ENCODE results near the gene WDR75.

GRCh38 chr2:189465478-189465877, 24.2 kb downstream of the WDR75 start:
- no peak for TF ChIP-seq ARNTL (CRISPR knock-in tag; IDR thresholded peaks at IDR 0.05; ENCODE audit: borderline replicate concordance, low read depth)
- no peak for TF ChIP-seq PATZ1 (CRISPR knock-in tag; IDR thresholded peaks at IDR 0.05; ENCODE audit: borderline replicate concordance)
- no peak for TF ChIP-seq TSHZ2 (CRISPR knock-in tag; IDR thresholded peaks at IDR 0.05)
- TF ChIP-seq RARB (CRISPR knock-in tag; IDR thresholded peaks at IDR 0.05) = no peak
- no peak for TF ChIP-seq CSRNP3 (CRISPR knock-in tag; IDR thresholded peaks at IDR 0.05)
- no peak for TF ChIP-seq TCF4 (CRISPR knock-in tag; IDR thresholded peaks at IDR 0.05; ENCODE audit: borderline replicate concordance)
- TF ChIP-seq POU6F1 (CRISPR knock-in tag; IDR thresholded peaks at IDR 0.05; ENCODE audit: borderline replicate concordance, low read depth) = no peak
- no peak for TF ChIP-seq PPARA (CRISPR knock-in tag; IDR thresholded peaks at IDR 0.05; ENCODE audit: borderline replicate concordance)
- TF ChIP-seq TOX (CRISPR knock-in tag; IDR thresholded peaks at IDR 0.05; ENCODE audit: borderline replicate concordance) = no peak
- no peak for TF ChIP-seq ZFP3 (CRISPR knock-in tag; IDR thresholded peaks at IDR 0.05)
- no peak for TF ChIP-seq ZNF565 (CRISPR knock-in tag; conservative IDR thresholded peaks at IDR 0.05; ENCODE audit: low read depth)

All from SK-N-SH treated with all-trans-retinoic acid at 6 μM for 48 hours (cell line).